HCT116 (cell line): ENCODE results near the gene GMDS.

Source experiments
- MAX ChIP-seq: IDR thresholded peaks from 2 replicates; pipeline ENCODE4 v1.6.1; 2012
- POLR2A ChIP-seq: IDR thresholded peaks from 2 replicates; pipeline ENCODE4 v1.7.0; 2011; ENCODE audit warnings: borderline replicate concordance; ENCODE audit not compliant: insufficient read depth, insufficient read length; ENCODE audit errors: extremely low read depth
- POLR2AphosphoS5 ChIP-seq: IDR thresholded peaks from 2 replicates; pipeline ENCODE4 v1.6.1; 2011; ENCODE audit warnings: mild to moderate bottlenecking, low read depth, low read length, moderate library complexity
- SP1 ChIP-seq: IDR thresholded peaks from 2 replicates; pipeline ENCODE4 v1.6.1; 2012; ENCODE audit warnings: low read depth
- ZNF274 ChIP-seq: fragments of 200-500 bp; sonication (Bioruptor generic); IDR thresholded peaks from 2 replicates; pipeline ENCODE4 v1.6.1; 2014; ENCODE audit warnings: mild to moderate bottlenecking, low read depth, low read length, inconsistent platforms
- TF ChIP-seq, protein P1 (sequence below), 3 experiments: fragments of 200-600 bp in 1 of 3; sonication (generic) in 1 of 3; IDR thresholded peaks in 2 of 3; conservative IDR thresholded peaks in 1 of 3; 2 replicates each; pipeline ENCODE4 v1.5.1; 2012 to 2017; ENCODE audit warnings: low read depth in 2 of 3, low read length in 2 of 3, antibody characterized with exemption in 1 of 3, borderline replicate concordance in 1 of 3, control low read depth in 1 of 3, mild to moderate bottlenecking in 1 of 3, mixed read lengths in 1 of 3, mixed run types in 1 of 3, moderate library complexity in 1 of 3; ENCODE audit not compliant: insufficient read depth in 1 of 3

DNA sequence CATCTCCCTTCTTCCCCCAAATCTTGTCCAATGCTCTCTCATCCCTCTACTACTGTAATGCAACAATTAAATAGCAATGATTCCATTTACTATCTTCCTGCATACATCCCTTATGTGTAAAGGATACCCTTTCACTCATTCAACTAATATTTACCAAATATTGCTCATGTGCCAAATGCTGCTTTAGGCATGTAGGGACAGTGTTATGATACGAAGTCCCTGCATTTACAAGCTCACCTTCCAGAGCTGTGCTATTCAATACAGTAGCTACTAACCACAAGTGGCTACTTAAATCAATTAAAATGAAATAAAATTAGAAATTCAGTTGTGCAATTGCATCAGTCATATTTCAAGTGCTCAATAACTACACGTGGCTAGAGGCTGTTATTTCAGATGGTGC, 41.1 kb downstream of the GMDS start:
- TF ChIP-seq, protein P1, sequence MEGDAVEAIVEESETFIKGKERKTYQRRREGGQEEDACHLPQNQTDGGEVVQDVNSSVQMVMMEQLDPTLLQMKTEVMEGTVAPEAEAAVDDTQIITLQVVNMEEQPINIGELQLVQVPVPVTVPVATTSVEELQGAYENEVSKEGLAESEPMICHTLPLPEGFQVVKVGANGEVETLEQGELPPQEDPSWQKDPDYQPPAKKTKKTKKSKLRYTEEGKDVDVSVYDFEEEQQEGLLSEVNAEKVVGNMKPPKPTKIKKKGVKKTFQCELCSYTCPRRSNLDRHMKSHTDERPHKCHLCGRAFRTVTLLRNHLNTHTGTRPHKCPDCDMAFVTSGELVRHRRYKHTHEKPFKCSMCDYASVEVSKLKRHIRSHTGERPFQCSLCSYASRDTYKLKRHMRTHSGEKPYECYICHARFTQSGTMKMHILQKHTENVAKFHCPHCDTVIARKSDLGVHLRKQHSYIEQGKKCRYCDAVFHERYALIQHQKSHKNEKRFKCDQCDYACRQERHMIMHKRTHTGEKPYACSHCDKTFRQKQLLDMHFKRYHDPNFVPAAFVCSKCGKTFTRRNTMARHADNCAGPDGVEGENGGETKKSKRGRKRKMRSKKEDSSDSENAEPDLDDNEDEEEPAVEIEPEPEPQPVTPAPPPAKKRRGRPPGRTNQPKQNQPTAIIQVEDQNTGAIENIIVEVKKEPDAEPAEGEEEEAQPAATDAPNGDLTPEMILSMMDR (IDR thresholded peaks at IDR 0.05 in 2 of 3, conservative IDR thresholded peaks at IDR 0.05 in 1 of 3; ENCODE audit: borderline replicate concordance in 1 of 3, insufficient read depth in 1 of 3, low read depth in 2 of 3, low read length in 2 of 3): no peak
- TF ChIP-seq MAX (no peak), POLR2AphosphoS5 (no peak), ZNF274 (no peak), POLR2A (no peak), SP1 (no peak)
